HEK293 (cell line): ENCODE results near the gene FAM167B.
"Not testable (repeated sequence)": the region's sequence is repeated elsewhere in the genome, so short reads cannot be mapped to it uniquely, and the experiment has no call there.

ENCODE experiments used
- CTCF ChIA-PET: fragments of 350-600 bp; formaldehyde crosslinking; extraction: SDS; loops from one replicate; lab custom pipeline; 2021; ENCODE audit warnings: antibody characterized with exemption; lab: Yijun Ruan, JAX
- POLR2A ChIA-PET: fragments of 300-600 bp; formaldehyde crosslinking; extraction: SDS; loops from one replicate; lab custom pipeline; 2020; ENCODE audit warnings: antibody characterized with exemption, inconsistent platforms; lab: Yijun Ruan, JAX
- H3K27ac ChIP-seq: fragments of 200-500 bp; sonication (Bioruptor generic); 2 replicates; pipeline ENCODE4 v1.5.1; 2014; ENCODE audit warnings: low read depth, low read length, control low read depth, inconsistent platforms; ENCODE audit errors: extremely low read depth
- H3K36me3 ChIP-seq, 2 experiments: fragments of 200-500 bp in 1 of 2; sonication (Bioruptor generic) in 1 of 2; 1 replicate in 1 of 2; 2 replicates in 1 of 2; pipeline ENCODE4 v1.5.1; 2014 to 2017; ENCODE audit warnings: inconsistent platforms in 2 of 2, low read length in 2 of 2; ENCODE audit not compliant: control insufficient read depth in 2 of 2, insufficient read depth in 1 of 2
- H3K4me1 ChIP-seq: fragments of 200-500 bp; sonication (Bioruptor generic); 2 replicates; pipeline ENCODE4 v1.5.1; 2014; ENCODE audit warnings: mild to moderate bottlenecking, low read length, inconsistent platforms; ENCODE audit not compliant: control insufficient read depth, insufficient read depth
- H3K4me3 ChIP-seq: 2 replicates; pipeline ENCODE4 v1.5.1; 2011; ENCODE audit warnings: low read depth, mild to moderate bottlenecking, control low read depth, low read length, moderate library complexity
- H3K9me3 ChIP-seq: fragments of 200-500 bp; sonication (Bioruptor generic); 2 replicates; pipeline ENCODE4 v1.5.1; 2014; ENCODE audit warnings: low read depth, low read length, inconsistent platforms; ENCODE audit not compliant: control insufficient read depth, insufficient read depth
- EGR2 ChIP-seq: fragments of 450-650 bp; formaldehyde crosslinking; IDR thresholded peaks from 2 replicates; pipeline ENCODE4 v1.5.1; 2016; ENCODE audit warnings: low read depth, missing biosample characterization, missing genetic modification characterization
- MYNN ChIP-seq: fragments of 450-650 bp; formaldehyde crosslinking; IDR thresholded peaks from 2 replicates; pipeline ENCODE4 v1.5.1; 2016; ENCODE audit warnings: missing biosample characterization, missing genetic modification characterization, borderline replicate concordance
- SETDB1 ChIP-seq: IDR thresholded peaks from one replicate; pipeline ENCODE4 v1.6.1; 2017; ENCODE audit warnings: mild to moderate bottlenecking, low read length, moderate library complexity, mixed read lengths; ENCODE audit not compliant: insufficient read length
- ZFHX2 ChIP-seq: fragments of 450-650 bp; formaldehyde crosslinking; conservative IDR thresholded peaks from 2 replicates; pipeline ENCODE4 v1.5.1; 2016; ENCODE audit warnings: missing biosample characterization, missing genetic modification characterization
- ZNF121 ChIP-seq: fragments of 450-650 bp; formaldehyde crosslinking; IDR thresholded peaks from 2 replicates; pipeline ENCODE4 v1.5.1; 2016; ENCODE audit warnings: missing biosample characterization, missing genetic modification characterization
- ZNF157 ChIP-seq: fragments of 450-650 bp; formaldehyde crosslinking; IDR thresholded peaks from 2 replicates; pipeline ENCODE4 v1.5.1; 2016; ENCODE audit warnings: missing biosample characterization, missing genetic modification characterization
- ZNF221 ChIP-seq: fragments of 450-650 bp; formaldehyde crosslinking; IDR thresholded peaks from 2 replicates; pipeline ENCODE4 v1.5.1; 2017; ENCODE audit warnings: missing biosample characterization, missing genetic modification characterization, borderline replicate concordance
- ZNF223 ChIP-seq: fragments of 450-650 bp; formaldehyde crosslinking; IDR thresholded peaks from 2 replicates; pipeline ENCODE4 v1.5.1; 2016; ENCODE audit warnings: missing biosample characterization, missing genetic modification characterization
- ZNF350 ChIP-seq: fragments of 450-650 bp; formaldehyde crosslinking; IDR thresholded peaks from 2 replicates; pipeline ENCODE4 v1.5.0; 2017; ENCODE audit warnings: missing biosample characterization, mild to moderate bottlenecking, missing genetic modification characterization
- ZNF404 ChIP-seq: fragments of 450-650 bp; formaldehyde crosslinking; IDR thresholded peaks from 2 replicates; pipeline ENCODE4 v1.5.1; 2017; ENCODE audit warnings: missing biosample characterization, missing genetic modification characterization
- ZNF529 ChIP-seq: fragments of 450-650 bp; formaldehyde crosslinking; IDR thresholded peaks from 2 replicates; pipeline ENCODE4 v1.5.1; 2017; ENCODE audit warnings: missing genetic modification characterization, missing biosample characterization; ENCODE audit not compliant: insufficient replicate concordance
- ZNF560 ChIP-seq: fragments of 450-650 bp; formaldehyde crosslinking; IDR thresholded peaks from 2 replicates; pipeline ENCODE4 v1.5.1; 2017; ENCODE audit warnings: missing biosample characterization, missing genetic modification characterization, borderline replicate concordance
- ZNF585B ChIP-seq: fragments of 450-650 bp; formaldehyde crosslinking; IDR thresholded peaks from 2 replicates; pipeline ENCODE4 v1.5.1; 2016; ENCODE audit warnings: missing biosample characterization, missing genetic modification characterization
- ZNF621 ChIP-seq: fragments of 450-650 bp; formaldehyde crosslinking; IDR thresholded peaks from 2 replicates; pipeline ENCODE4 v1.5.1; 2017; ENCODE audit warnings: missing biosample characterization, missing genetic modification characterization
- ZNF664 ChIP-seq: fragments of 450-650 bp; formaldehyde crosslinking; IDR thresholded peaks from 2 replicates; pipeline ENCODE4 v1.5.1; 2016; ENCODE audit warnings: missing biosample characterization, missing genetic modification characterization
- ZNF776 ChIP-seq: fragments of 450-650 bp; formaldehyde crosslinking; IDR thresholded peaks from 2 replicates; pipeline ENCODE4 v1.5.0; 2017; ENCODE audit warnings: missing biosample characterization, missing genetic modification characterization, borderline replicate concordance
- ZNF837 ChIP-seq: fragments of 450-650 bp; formaldehyde crosslinking; IDR thresholded peaks from 2 replicates; pipeline ENCODE4 v1.5.1; 2016; ENCODE audit warnings: missing biosample characterization, missing genetic modification characterization
- TF ChIP-seq, protein P1 (sequence below): fragments of 450-650 bp; formaldehyde crosslinking; IDR thresholded peaks from 2 replicates; pipeline ENCODE4 v1.5.1; 2017; ENCODE audit warnings: missing biosample characterization, mild to moderate bottlenecking, missing genetic modification characterization, moderate library complexity
- TF ChIP-seq, protein P2 (sequence below): fragments of 450-650 bp; formaldehyde crosslinking; IDR thresholded peaks from 2 replicates; pipeline ENCODE4 v1.5.1; 2016; ENCODE audit warnings: missing biosample characterization, missing genetic modification characterization

Gene FAM167B

DNA sequence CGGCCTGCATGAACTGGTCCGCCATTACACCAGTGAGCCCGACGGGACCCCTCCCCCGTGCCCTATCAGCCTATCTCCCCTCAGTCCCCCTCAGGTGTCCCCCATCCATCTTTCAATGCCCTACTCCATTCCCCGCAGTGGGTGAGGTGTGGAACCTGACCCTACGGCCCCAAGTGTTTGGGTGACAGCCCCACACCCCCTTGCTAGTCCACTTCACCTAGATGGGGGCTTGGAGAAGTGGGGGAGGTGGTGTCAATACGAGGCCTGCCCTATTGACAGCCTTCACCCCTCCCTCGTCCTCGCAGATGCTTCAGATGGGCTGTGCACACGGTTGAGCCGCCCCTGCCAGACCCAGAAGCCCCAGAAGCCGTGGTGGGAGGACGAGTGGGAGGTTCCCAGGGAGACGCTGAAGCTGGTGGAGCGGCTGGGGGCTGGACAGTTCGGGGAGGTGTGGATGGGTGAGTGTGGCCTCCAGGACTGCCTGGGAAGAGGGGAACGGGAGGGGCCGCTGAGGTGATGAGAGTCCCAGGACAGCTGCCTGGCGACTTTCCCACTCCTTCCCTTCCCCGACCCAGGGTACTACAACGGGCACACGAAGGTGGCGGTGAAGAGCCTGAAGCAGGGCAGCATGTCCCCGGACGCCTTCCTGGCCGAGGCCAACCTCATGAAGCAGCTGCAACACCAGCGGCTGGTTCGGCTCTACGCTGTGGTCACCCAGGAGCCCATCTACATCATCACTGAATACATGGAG is 29.2 kb downstream of the FAM167B start:
- TF ChIP-seq MYNN (tag by site-specific recombination) (no peak), ZFHX2 (tag by site-specific recombination) (peak; percentile 88), ZNF350 (tag by site-specific recombination) (no peak), ZNF221 (tag by site-specific recombination) (no peak), ZNF776 (no peak), ZNF585B (no peak), ZNF157 (no peak), SETDB1 (no peak), EGR2 (tag by site-specific recombination) (peak; percentile 88), ZNF223 (tag by site-specific recombination) (no peak), ZNF621 (tag by site-specific recombination) (no peak), ZNF529 (tag by site-specific recombination) (no peak), ZNF404 (tag by site-specific recombination) (no peak), ZNF560 (tag by site-specific recombination) (no peak), ZNF837 (no peak)
- TF ChIP-seq, protein P1, sequence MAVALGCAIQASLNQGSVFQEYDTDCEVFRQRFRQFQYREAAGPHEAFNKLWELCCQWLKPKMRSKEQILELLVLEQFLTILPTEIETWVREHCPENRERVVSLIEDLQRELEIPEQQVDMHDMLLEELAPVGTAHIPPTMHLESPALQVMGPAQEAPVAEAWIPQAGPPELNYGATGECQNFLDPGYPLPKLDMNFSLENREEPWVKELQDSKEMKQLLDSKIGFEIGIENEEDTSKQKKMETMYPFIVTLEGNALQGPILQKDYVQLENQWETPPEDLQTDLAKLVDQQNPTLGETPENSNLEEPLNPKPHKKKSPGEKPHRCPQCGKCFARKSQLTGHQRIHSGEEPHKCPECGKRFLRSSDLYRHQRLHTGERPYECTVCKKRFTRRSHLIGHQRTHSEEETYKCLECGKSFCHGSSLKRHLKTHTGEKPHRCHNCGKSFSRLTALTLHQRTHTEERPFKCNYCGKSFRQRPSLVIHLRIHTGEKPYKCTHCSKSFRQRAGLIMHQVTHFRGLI (tag by site-specific recombination): no peak
- TF ChIP-seq, protein P2, sequence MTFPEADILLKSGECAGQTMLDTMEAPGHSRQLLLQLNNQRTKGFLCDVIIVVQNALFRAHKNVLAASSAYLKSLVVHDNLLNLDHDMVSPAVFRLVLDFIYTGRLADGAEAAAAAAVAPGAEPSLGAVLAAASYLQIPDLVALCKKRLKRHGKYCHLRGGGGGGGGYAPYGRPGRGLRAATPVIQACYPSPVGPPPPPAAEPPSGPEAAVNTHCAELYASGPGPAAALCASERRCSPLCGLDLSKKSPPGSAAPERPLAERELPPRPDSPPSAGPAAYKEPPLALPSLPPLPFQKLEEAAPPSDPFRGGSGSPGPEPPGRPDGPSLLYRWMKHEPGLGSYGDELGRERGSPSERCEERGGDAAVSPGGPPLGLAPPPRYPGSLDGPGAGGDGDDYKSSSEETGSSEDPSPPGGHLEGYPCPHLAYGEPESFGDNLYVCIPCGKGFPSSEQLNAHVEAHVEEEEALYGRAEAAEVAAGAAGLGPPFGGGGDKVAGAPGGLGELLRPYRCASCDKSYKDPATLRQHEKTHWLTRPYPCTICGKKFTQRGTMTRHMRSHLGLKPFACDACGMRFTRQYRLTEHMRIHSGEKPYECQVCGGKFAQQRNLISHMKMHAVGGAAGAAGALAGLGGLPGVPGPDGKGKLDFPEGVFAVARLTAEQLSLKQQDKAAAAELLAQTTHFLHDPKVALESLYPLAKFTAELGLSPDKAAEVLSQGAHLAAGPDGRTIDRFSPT (tag by site-specific recombination): no peak
- POLR2A ChIA-PET: interaction anchor here (0.6 kb wide), 1 partner anchor 101 kb away, joined by 3 read pairs; no protein-coding TSS in a partner anchor
- no peak overlapping the region for H3K27ac ChIP-seq

DNA sequence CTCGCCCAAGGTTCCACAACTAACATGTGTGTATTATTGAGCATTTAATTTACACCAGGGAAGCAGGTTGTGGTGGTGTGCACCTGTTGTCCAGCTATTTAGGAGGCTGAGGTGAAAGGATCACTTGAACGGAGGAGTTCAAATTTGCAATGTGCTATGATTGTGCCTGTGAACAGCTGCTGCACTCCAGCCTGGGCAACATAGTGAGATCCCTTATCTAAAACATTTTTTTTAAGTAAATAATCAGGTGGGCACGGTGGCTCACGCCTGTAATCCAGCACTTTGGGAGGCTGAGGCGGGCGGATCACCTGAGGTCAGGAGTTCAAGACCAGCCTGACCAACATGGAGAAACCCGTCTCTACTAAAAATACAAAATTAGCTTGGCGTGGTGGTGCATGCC is 37.8 kb downstream of the FAM167B start:
- H3K9me3 ChIP-seq, H3K27ac ChIP-seq, H3K36me3 ChIP-seq, H3K4me3 ChIP-seq, POLR2A ChIA-PET, H3K4me1 ChIP-seq: not testable (repeated sequence)
- CTCF ChIA-PET: interaction anchor here (2.8 kb wide), 1 partner anchor 37 kb away, joined by 11 read pairs; no protein-coding TSS in a partner anchor
- 0 out of 2 replicates have a peak, but pooled peaks have one; percentile 3 for TF ChIP-seq ZNF664 (tag by site-specific recombination)
- peak; percentile 93 for TF ChIP-seq ZNF121

More for the DNA sequence above, 29.2 kb downstream of the FAM167B start:
- Histone ChIP-seq H3K9me3 (no peaks in the 10 kb centered on the region), H3K4me1 (no peaks in the 10 kb centered on the region; the same call in 1 of the 2 replicates), H3K36me3 (no peaks in the 10 kb centered on the region), H3K4me3 (no peak overlapping the region)
- CTCF ChIA-PET: no interaction called here

DNA sequence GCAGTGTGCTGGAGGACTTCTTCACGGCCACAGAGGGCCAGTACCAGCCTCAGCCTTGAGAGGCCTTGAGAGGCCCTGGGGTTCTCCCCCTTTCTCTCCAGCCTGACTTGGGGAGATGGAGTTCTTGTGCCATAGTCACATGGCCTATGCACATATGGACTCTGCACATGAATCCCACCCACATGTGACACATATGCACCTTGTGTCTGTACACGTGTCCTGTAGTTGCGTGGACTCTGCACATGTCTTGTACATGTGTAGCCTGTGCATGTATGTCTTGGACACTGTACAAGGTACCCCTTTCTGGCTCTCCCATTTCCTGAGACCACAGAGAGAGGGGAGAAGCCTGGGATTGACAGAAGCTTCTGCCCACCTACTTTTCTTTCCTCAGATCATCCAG is 38.6 kb downstream of the FAM167B start:
- no peaks in the 10 kb centered on the region for H3K4me1 ChIP-seq
- no peaks in the 10 kb centered on the region for H3K9me3 ChIP-seq
- TF ChIP-seq ZNF560 (tag by site-specific recombination): no peak
- no peak overlapping the region for H3K27ac ChIP-seq
- no peak overlapping the region for H3K4me3 ChIP-seq
- H3K36me3 ChIP-seq: no peaks in the 10 kb centered on the region
- POLR2A ChIA-PET: no interaction called here
- CTCF ChIA-PET: no interaction called here
